ENCODE measurements around the gene DAZAP1. TPM values are rescaled to one million over a fixed set of nuclear protein-coding genes. Genes with fewer than 3 reads are reported as not detected.

The DAZAP1 gene
- total and polyA plus RNA-seq, 5 donors from 2014 or later = 2.4 to 153 (median 5.0) TPM

DNA sequence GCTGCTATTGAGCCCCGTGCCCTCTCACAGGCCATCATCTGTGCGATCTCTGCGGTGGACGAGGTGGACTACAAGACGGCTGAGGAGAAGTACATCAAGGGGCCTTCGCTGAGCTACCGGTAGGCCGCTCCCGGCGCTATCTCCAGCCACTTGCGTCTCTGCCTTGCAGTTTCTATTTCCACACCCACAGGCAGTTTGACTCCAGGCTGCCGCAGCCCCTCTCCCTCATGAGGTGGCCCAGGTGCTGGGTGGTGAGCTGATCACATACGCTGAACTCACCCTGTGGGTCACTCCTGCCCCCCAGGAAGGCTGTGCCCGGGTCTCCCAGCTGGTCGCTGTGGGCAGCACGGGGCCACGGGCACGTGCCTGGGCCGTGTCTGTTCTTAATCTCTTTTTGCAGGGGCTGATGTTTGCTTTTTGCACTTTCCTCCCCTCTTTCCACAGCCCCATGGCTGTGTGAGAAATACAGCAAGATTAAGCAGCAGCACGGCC lies 34.3 kb upstream of the DAZAP1 start:
- Histone ChIP-seq H3K9me3 (ENCODE audit: control insufficient read depth in 2 of 2, low read length in 2 of 2) (no peaks in the 10 kb centered on the region), H3K4me1 (ENCODE audit: control insufficient read depth, insufficient read depth, low read length, poor library complexity, severe bottlenecking) (no peaks in the 10 kb centered on the region), H3K36me3 (ENCODE audit: control insufficient read depth, insufficient read depth, low read length) (peaks cover 8% of the 10 kb centered on the region), H3K4me3 (ENCODE audit: low read depth, low read length) (no peak overlapping the region), H3K27ac (ENCODE audit: insufficient read depth, low read length, poor library complexity, severe bottlenecking) (no peak overlapping the region), H3K27me3 (ENCODE audit: control insufficient read depth, insufficient read depth, low read length) (no peaks in the 10 kb centered on the region)
- no peaks in the 10 kb centered on the region for H3K27me3 Mint-ChIP-seq
- ATAC-seq (ENCODE audit: low read depth in 2 of 2) = no peak
- no peak overlapping the region for H3K4me3 Mint-ChIP-seq
- H3K36me3 Mint-ChIP-seq = peaks cover 7% of the 10 kb centered on the region
- H3K4me1 Mint-ChIP-seq = no peaks in the 10 kb centered on the region
- H3K9me3 Mint-ChIP-seq = no peaks in the 10 kb centered on the region
- H3K27ac Mint-ChIP-seq = no peak overlapping the region
- DNase-seq = no peak

DNA sequence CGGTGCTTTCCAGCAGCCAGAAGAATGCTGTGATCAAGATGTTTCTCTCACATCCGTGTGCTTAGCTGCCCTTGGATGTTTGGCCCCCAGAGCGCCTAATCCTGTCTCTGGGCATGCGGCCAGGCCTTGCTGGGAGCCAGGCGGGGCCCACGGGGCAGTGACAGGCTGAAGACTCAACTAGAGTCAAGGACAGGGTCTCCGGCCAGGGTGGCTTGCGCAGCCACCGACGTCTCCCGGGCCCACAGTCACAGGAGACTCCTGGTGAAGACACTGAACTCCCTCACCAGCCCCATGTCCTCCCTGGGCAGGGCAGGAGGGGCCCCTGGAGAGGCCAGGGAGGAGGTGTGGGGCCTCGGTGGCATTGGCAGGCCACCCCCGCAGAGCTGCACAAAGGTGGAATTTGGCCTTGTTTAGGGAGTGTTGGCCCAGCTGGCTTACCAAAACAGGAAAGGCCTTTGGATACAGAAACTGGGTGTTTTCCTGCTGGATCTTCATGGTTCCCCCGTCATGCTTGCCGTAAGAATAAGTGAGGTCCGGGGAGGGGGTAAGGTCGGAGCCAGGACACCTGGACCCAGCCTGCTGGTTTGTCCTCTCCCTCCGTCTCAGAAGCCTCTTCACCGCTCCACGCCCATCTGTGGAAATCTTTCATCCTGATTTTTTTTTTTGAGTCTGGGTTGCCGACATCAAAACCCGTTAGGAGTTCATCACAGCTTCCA lies 33.7 kb upstream of the DAZAP1 start:
- H3K27me3 Mint-ChIP-seq = no peaks in the 10 kb centered on the region
- H3K27ac Mint-ChIP-seq = no peak overlapping the region
- no peak for DNase-seq
- Histone ChIP-seq H3K4me1 (ENCODE audit: control insufficient read depth, insufficient read depth, low read length, poor library complexity, severe bottlenecking) (no peaks in the 10 kb centered on the region), H3K4me3 (ENCODE audit: low read depth, low read length) (no peak overlapping the region), H3K9me3 (ENCODE audit: control insufficient read depth in 2 of 2, low read length in 2 of 2) (no peaks in the 10 kb centered on the region), H3K36me3 (ENCODE audit: control insufficient read depth, insufficient read depth, low read length) (peaks cover 8% of the 10 kb centered on the region), H3K27ac (ENCODE audit: insufficient read depth, low read length, poor library complexity, severe bottlenecking) (no peak overlapping the region), H3K27me3 (ENCODE audit: control insufficient read depth, insufficient read depth, low read length) (no peaks in the 10 kb centered on the region)
- no peaks in the 10 kb centered on the region for H3K9me3 Mint-ChIP-seq
- ATAC-seq (ENCODE audit: low read depth in 2 of 2) = no peak
- no peaks in the 10 kb centered on the region for H3K4me1 Mint-ChIP-seq
- peak overlapping the region in 1 of 4 donors; percentile 51 for H3K4me3 Mint-ChIP-seq
- peaks cover 7% of the 10 kb centered on the region for H3K36me3 Mint-ChIP-seq

- Mint-ChIP-seq H3K27ac (no peak overlapping the region), H3K9me3 (no peaks in the 10 kb centered on the region), H3K4me3 (peak overlapping the region in 1 of 4 donors; percentile 51), H3K27me3 (no peaks in the 10 kb centered on the region), H3K36me3 (peaks cover 7% of the 10 kb centered on the region), H3K4me1 (no peaks in the 10 kb centered on the region)
- ATAC-seq (ENCODE audit: low read depth in 2 of 2) = no peak
- Histone ChIP-seq H3K27me3 (ENCODE audit: control insufficient read depth, insufficient read depth, low read length) (no peaks in the 10 kb centered on the region), H3K9me3 (ENCODE audit: control insufficient read depth in 2 of 2, low read length in 2 of 2) (no peaks in the 10 kb centered on the region), H3K27ac (ENCODE audit: insufficient read depth, low read length, poor library complexity, severe bottlenecking) (no peak overlapping the region), H3K4me1 (ENCODE audit: control insufficient read depth, insufficient read depth, low read length, poor library complexity, severe bottlenecking) (no peaks in the 10 kb centered on the region), H3K36me3 (ENCODE audit: control insufficient read depth, insufficient read depth, low read length) (peaks cover 8% of the 10 kb centered on the region), H3K4me3 (ENCODE audit: low read depth, low read length) (no peak overlapping the region)
- no peak for DNase-seq
These were observed 33.2 kb upstream of the DAZAP1 start for GRCh38 chr19:1374250-1374577.

GRCh38 chr19:1376415-1376805 lies 31.0 kb upstream of the DAZAP1 start:
- Mint-ChIP-seq H3K27ac (no peak overlapping the region), H3K4me3 (peak overlapping the region in 1 of 4 donors; percentile 78), H3K27me3 (no peaks in the 10 kb centered on the region), H3K9me3 (no peaks in the 10 kb centered on the region), H3K4me1 (no peaks in the 10 kb centered on the region), H3K36me3 (peaks cover 3% of the 10 kb centered on the region)
- H3K4me1 ChIP-seq (ENCODE audit: control insufficient read depth, insufficient read depth, low read length, poor library complexity, severe bottlenecking) = no peaks in the 10 kb centered on the region
- H3K27me3 ChIP-seq (ENCODE audit: control insufficient read depth, insufficient read depth, low read length) = no peaks in the 10 kb centered on the region
- H3K4me3 ChIP-seq (ENCODE audit: low read depth, low read length) = no peak overlapping the region
- H3K9me3 ChIP-seq (ENCODE audit: control insufficient read depth in 2 of 2, low read length in 2 of 2) = no peaks in the 10 kb centered on the region
- DNase-seq = no peak
- no peak overlapping the region for H3K27ac ChIP-seq (ENCODE audit: insufficient read depth, low read length, poor library complexity, severe bottlenecking)
- peaks cover 2% of the 10 kb centered on the region for H3K36me3 ChIP-seq (ENCODE audit: control insufficient read depth, insufficient read depth, low read length)
- ATAC-seq (ENCODE audit: low read depth in 2 of 2) = no peak

GRCh38 chr19:1377176-1377964 lies 30.0 kb upstream of the DAZAP1 start:
- DNase-seq (no peak), ATAC-seq (ENCODE audit: low read depth in 2 of 2) (no peak)
- peaks cover 3% of the 10 kb centered on the region for H3K36me3 Mint-ChIP-seq
- no peak overlapping the region for H3K27ac Mint-ChIP-seq
- no peaks in the 10 kb centered on the region for H3K4me1 Mint-ChIP-seq
- Histone ChIP-seq H3K9me3 (ENCODE audit: control insufficient read depth in 2 of 2, low read length in 2 of 2) (no peaks in the 10 kb centered on the region), H3K27me3 (ENCODE audit: control insufficient read depth, insufficient read depth, low read length) (no peaks in the 10 kb centered on the region), H3K36me3 (ENCODE audit: control insufficient read depth, insufficient read depth, low read length) (peaks cover 2% of the 10 kb centered on the region), H3K4me3 (ENCODE audit: low read depth, low read length) (no peak overlapping the region), H3K27ac (ENCODE audit: insufficient read depth, low read length, poor library complexity, severe bottlenecking) (no peak overlapping the region), H3K4me1 (ENCODE audit: control insufficient read depth, insufficient read depth, low read length, poor library complexity, severe bottlenecking) (no peaks in the 10 kb centered on the region)
- H3K4me3 Mint-ChIP-seq = no peak overlapping the region
- H3K9me3 Mint-ChIP-seq = peaks cover 0 to 2% (median 0%) of the 10 kb centered on the region in 7 donors
- H3K27me3 Mint-ChIP-seq = no peaks in the 10 kb centered on the region

DNA sequence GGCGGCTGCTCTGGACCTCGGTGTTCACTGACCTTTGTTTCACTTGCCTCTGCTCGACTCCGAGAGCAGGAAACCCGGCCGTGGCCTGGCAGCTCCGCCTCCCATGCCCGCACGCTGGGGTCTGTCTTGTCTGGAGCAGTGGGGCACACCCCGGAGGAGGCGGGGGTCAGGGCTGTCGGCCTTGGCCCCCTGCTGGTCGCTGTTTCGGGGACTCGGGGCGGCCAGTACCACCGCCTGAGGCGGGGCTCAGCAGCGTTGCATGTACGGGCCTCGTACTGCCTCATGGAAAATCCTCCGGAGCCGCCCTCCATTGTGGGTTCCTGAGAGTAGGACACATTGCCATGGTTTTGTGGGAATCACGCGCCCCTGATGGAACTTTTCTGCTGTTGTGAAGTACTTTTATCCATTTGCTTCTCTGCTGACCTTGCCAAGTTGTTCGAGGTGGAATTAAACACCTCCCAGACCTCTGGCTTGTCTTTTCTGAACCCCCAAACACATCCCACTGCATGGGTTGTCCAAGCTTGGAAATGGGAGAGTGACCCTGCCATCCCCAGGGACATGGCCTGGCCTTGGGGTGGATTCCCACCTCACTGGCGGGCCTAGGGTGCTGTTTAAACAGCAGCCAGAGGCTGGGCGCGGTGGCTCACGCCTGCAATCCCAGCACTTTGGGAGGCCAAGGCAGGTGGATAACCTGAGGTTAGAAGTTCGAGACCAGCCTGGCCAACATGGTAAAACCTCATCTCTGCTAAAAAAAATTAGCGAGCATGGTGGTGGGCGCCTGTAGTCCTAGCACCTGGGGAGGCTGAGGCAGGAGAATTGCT lies 29.2 kb upstream of the DAZAP1 start:
- no peak overlapping the region for H3K4me3 ChIP-seq (ENCODE audit: low read depth, low read length)
- no peaks in the 10 kb centered on the region for H3K9me3 ChIP-seq (ENCODE audit: control insufficient read depth in 2 of 2, low read length in 2 of 2)
- H3K27ac ChIP-seq (ENCODE audit: insufficient read depth, low read length, poor library complexity, severe bottlenecking) = no peak overlapping the region
- peaks cover 2% of the 10 kb centered on the region for H3K36me3 ChIP-seq (ENCODE audit: control insufficient read depth, insufficient read depth, low read length)
- ATAC-seq (ENCODE audit: low read depth in 2 of 2) (no peak), DNase-seq (no peak)
- peaks cover under 1% of the 10 kb centered on the region for H3K36me3 Mint-ChIP-seq
- H3K4me3 Mint-ChIP-seq = no peak overlapping the region
- no peaks in the 10 kb centered on the region for H3K27me3 ChIP-seq (ENCODE audit: control insufficient read depth, insufficient read depth, low read length)
- H3K9me3 Mint-ChIP-seq = peaks cover 0 to 2% (median 0%) of the 10 kb centered on the region in 7 donors
- no peak overlapping the region for H3K27ac Mint-ChIP-seq
- H3K27me3 Mint-ChIP-seq = peaks cover 3% of the 10 kb centered on the region
- no peaks in the 10 kb centered on the region for H3K4me1 ChIP-seq (ENCODE audit: control insufficient read depth, insufficient read depth, low read length, poor library complexity, severe bottlenecking)
- peaks cover 0 to 6% (median 5%) of the 10 kb centered on the region in 4 donors for H3K4me1 Mint-ChIP-seq

- no peak for DNase-seq
- no peak overlapping the region for H3K27ac ChIP-seq (ENCODE audit: insufficient read depth, low read length, poor library complexity, severe bottlenecking)
These were observed 28.1 kb upstream of the DAZAP1 start for GRCh38 chr19:1379126-1379905.

More at GRCh38 chr19:1379126-1379905, 28.1 kb upstream of the DAZAP1 start:
- no peaks in the 10 kb centered on the region for H3K27me3 ChIP-seq (ENCODE audit: control insufficient read depth, insufficient read depth, low read length)
- no peaks in the 10 kb centered on the region for H3K9me3 ChIP-seq (ENCODE audit: control insufficient read depth in 2 of 2, low read length in 2 of 2)
- H3K36me3 Mint-ChIP-seq = peaks cover 5% of the 10 kb centered on the region
- H3K27me3 Mint-ChIP-seq = peaks cover 10% of the 10 kb centered on the region
- H3K4me1 Mint-ChIP-seq = peaks cover 3 to 14% (median 12%) of the 10 kb centered on the region in 4 donors
- H3K9me3 Mint-ChIP-seq = peaks cover 0 to 6% (median 2%) of the 10 kb centered on the region in 7 donors
- ATAC-seq (ENCODE audit: low read depth in 2 of 2) = no peak
- H3K4me3 Mint-ChIP-seq = no peak overlapping the region
- H3K27ac Mint-ChIP-seq = no peak overlapping the region
- H3K4me3 ChIP-seq (ENCODE audit: low read depth, low read length) = no peak overlapping the region
- peaks cover 3% of the 10 kb centered on the region for H3K4me1 ChIP-seq (ENCODE audit: control insufficient read depth, insufficient read depth, low read length, poor library complexity, severe bottlenecking)
- no peaks in the 10 kb centered on the region for H3K36me3 ChIP-seq (ENCODE audit: control insufficient read depth, insufficient read depth, low read length)

All from CD4-positive, CD25-positive, alpha-beta regulatory T cell (primary cell).